ENCODE results near the gene COL5A1. TPM values are rescaled to one million over a fixed set of nuclear protein-coding genes. Genes with fewer than 3 reads are reported as not detected.
A peak's percentile ranks its signal among the peaks of the same experiment; 100 is the strongest.

Gene COL5A1
- total and polyA plus RNA-seq, 11 donors, result 7.6 to 91.3 (median 13.4) TPM

GRCh38 chr9:134724202-134724911 is 82.8 kb downstream of the COL5A1 start:
- WGBS, 4 donors, result 76 to 90% (median 85%) methylated on average over 14 to 25 of the region's 25 CpGs
- H3K9me3 ChIP-seq, result no peaks in the 10 kb centered on the region
- H3K4me1 ChIP-seq, result peaks cover 0 to 19% (median 0%) of the 10 kb centered on the region in 12 donors
- peaks cover 0 to 9% (median 0%) of the 10 kb centered on the region in 9 donors for H3K36me3 ChIP-seq
- DNase-seq (peak in 3 of 5 donors; percentile 43 to 79 (median 52)), ATAC-seq (peak; percentile 36 to 67 (median 57))
- H3K27me3 ChIP-seq, result no peaks in the 10 kb centered on the region
- TF ChIP-seq POLR2A (IDR thresholded peaks at IDR 0.05) (no peak), CTCF (IDR thresholded peaks at IDR 0.05) (no peak)
- H3K4me3 ChIP-seq, result no peak overlapping the region
- H3K27ac ChIP-seq, result peak overlapping the region in 7 of 12 donors; percentile 11 to 57 (median 25)
- intact Hi-C loops (cut with DNase I), result no loop called here

GRCh38 chr9:134724912-134725604 is 83.5 kb downstream of the COL5A1 start:
- Histone ChIP-seq H3K27ac (peak overlapping the region in 3 of 12 donors; percentile 21 to 57 (median 48)), H3K4me3 (no peak overlapping the region), H3K4me1 (peaks cover 0 to 19% (median 0%) of the 10 kb centered on the region in 12 donors), H3K27me3 (no peaks in the 10 kb centered on the region), H3K9me3 (no peaks in the 10 kb centered on the region), H3K36me3 (peaks cover 0 to 9% (median 0%) of the 10 kb centered on the region in 9 donors)
- TF ChIP-seq CTCF (IDR thresholded peaks at IDR 0.05) (no peak), POLR2A (IDR thresholded peaks at IDR 0.05) (no peak)
- intact Hi-C loops (cut with DNase I), result no loop called here
- 91 to 96% (median 93%) methylated on average over 17 of the region's 17 CpGs for WGBS, 4 donors
- peak in 1 of 5 donors; percentile 23 for DNase-seq
- ATAC-seq, result no peak

- TF ChIP-seq POLR2A (IDR thresholded peaks at IDR 0.05), result no peak
- TF ChIP-seq CTCF (IDR thresholded peaks at IDR 0.05), result no peak
- Histone ChIP-seq H3K4me3 (no peak overlapping the region), H3K36me3 (peaks cover 0 to 9% (median 0%) of the 10 kb centered on the region in 9 donors), H3K4me1 (peaks cover 0 to 22% (median 2%) of the 10 kb centered on the region in 12 donors), H3K27ac (no peak overlapping the region), H3K27me3 (no peaks in the 10 kb centered on the region), H3K9me3 (no peaks in the 10 kb centered on the region)
- ATAC-seq (no peak), DNase-seq (no peak)
- 68 to 85% (median 76%) methylated on average over 4 of the region's 4 CpGs for WGBS, 4 donors
- intact Hi-C loops (cut with DNase I), result no loop called here
These were observed 84.0 kb downstream of the COL5A1 start for GRCh38 chr9:134725605-134725940.

- Histone ChIP-seq H3K4me3 (no peak overlapping the region), H3K9me3 (no peaks in the 10 kb centered on the region), H3K27ac (no peak overlapping the region), H3K4me1 (peaks cover 0 to 28% (median 4%) of the 10 kb centered on the region in 12 donors), H3K36me3 (peaks cover 0 to 11% (median 0%) of the 10 kb centered on the region in 9 donors), H3K27me3 (no peaks in the 10 kb centered on the region)
- TF ChIP-seq CTCF (IDR thresholded peaks at IDR 0.05) (no peak), POLR2A (IDR thresholded peaks at IDR 0.05) (no peak)
- no peak for DNase-seq
- 87 to 93% (median 91%) methylated on average over 4 of the region's 4 CpGs for WGBS, 4 donors
- intact Hi-C loops (cut with DNase I), result no loop called here
- ATAC-seq, result no peak
These were observed 84.6 kb downstream of the COL5A1 start for GRCh38 chr9:134726026-134726721.

All from heart left ventricle (tissue), 16 donors.